ENCODE results near the gene PLEKHG5. TPM values are rescaled to one million over a fixed set of nuclear protein-coding genes. Genes with fewer than 3 reads are reported as not detected.
"Not testable (repeated sequence)": the region's sequence is repeated elsewhere in the genome, so short reads cannot be mapped to it uniquely, and the experiment has no call there.

Gene PLEKHG5
- total and polyA plus RNA-seq, 2 donors (not counting 1 experiment from before 2014, with no cell fraction given): 0.42 to 3.3 TPM

GRCh38 chr1:6495041-6495441 lies 3.6 kb upstream of the PLEKHG5 start:
- Histone ChIP-seq H3K27me3 (ENCODE audit: control insufficient read depth, insufficient read depth, low read length) (peaks cover 14% of the 10 kb centered on the region), H4K20me1 (ENCODE audit: control insufficient read depth, extremely low read depth, insufficient read depth, low read length) (no peaks in the 10 kb centered on the region), H3K27ac (ENCODE audit: insufficient read depth, low read length) (no peak overlapping the region), H2AFZ (ENCODE audit: low read length) (no peak overlapping the region), H3K4me1 (ENCODE audit: control insufficient read depth, extremely low read depth, insufficient read depth, low read length) (no peaks in the 10 kb centered on the region), H3K9ac (ENCODE audit: insufficient read depth, low read length) (no peak overlapping the region), H3K4me2 (ENCODE audit: extremely low read depth, insufficient read depth, low read length) (no peak overlapping the region), H3K36me3 (ENCODE audit: control insufficient read depth, insufficient read depth, low read length) (no peaks in the 10 kb centered on the region), H3K4me3 (replicated peaks in 1 of 4; ENCODE audit: control extremely low read depth in 1 of 4, insufficient read depth in 1 of 4, low read depth in 3 of 4, low read length in 4 of 4) (no peak overlapping the region), H3K9me3 (ENCODE audit: control insufficient read depth, insufficient read depth, low read depth, low read length) (no peaks in the 10 kb centered on the region), H3K79me2 (ENCODE audit: control insufficient read depth, insufficient read depth, low read length) (no peaks in the 10 kb centered on the region)
- TF ChIP-seq EZH2 (IDR thresholded peaks at IDR 0.05; ENCODE audit: low read length, missing control alignments) (no peak), CTCF (conservative IDR thresholded peaks at IDR 0.05 in 1 of 2, IDR thresholded peaks at IDR 0.05 in 1 of 2; ENCODE audit: low read depth in 1 of 2, low read length in 2 of 2) (no peak)
- DNase-seq (ENCODE audit: low read depth in 2 of 2): no peak

- TF ChIP-seq EZH2 (IDR thresholded peaks at IDR 0.05; ENCODE audit: low read length, missing control alignments) (no peak), CTCF (conservative IDR thresholded peaks at IDR 0.05 in 1 of 2, IDR thresholded peaks at IDR 0.05 in 1 of 2; ENCODE audit: low read depth in 1 of 2, low read length in 2 of 2) (no peak)
- Histone ChIP-seq H3K4me1 (ENCODE audit: control insufficient read depth, extremely low read depth, insufficient read depth, low read length) (no peaks in the 10 kb centered on the region), H3K9me3 (ENCODE audit: control insufficient read depth, insufficient read depth, low read depth, low read length) (no peaks in the 10 kb centered on the region), H3K79me2 (ENCODE audit: control insufficient read depth, insufficient read depth, low read length) (no peaks in the 10 kb centered on the region), H3K36me3 (ENCODE audit: control insufficient read depth, insufficient read depth, low read length) (no peaks in the 10 kb centered on the region), H3K4me3 (replicated peaks in 1 of 4; ENCODE audit: control extremely low read depth in 1 of 4, insufficient read depth in 1 of 4, low read depth in 3 of 4, low read length in 4 of 4) (no peak overlapping the region), H4K20me1 (ENCODE audit: control insufficient read depth, extremely low read depth, insufficient read depth, low read length) (no peaks in the 10 kb centered on the region), H3K27me3 (ENCODE audit: control insufficient read depth, insufficient read depth, low read length) (peaks cover 14% of the 10 kb centered on the region), H3K27ac (ENCODE audit: insufficient read depth, low read length) (no peak overlapping the region), H2AFZ (ENCODE audit: low read length) (no peak overlapping the region), H3K4me2 (ENCODE audit: extremely low read depth, insufficient read depth, low read length) (no peak overlapping the region), H3K9ac (ENCODE audit: insufficient read depth, low read length) (no peak overlapping the region)
- DNase-seq (ENCODE audit: low read depth in 2 of 2): no peak
Measured at GRCh38 chr1:6494627-6495026, 3.2 kb upstream of the PLEKHG5 start.

- not testable (repeated sequence) for H3K36me3 ChIP-seq (ENCODE audit: control insufficient read depth, insufficient read depth, low read length); H3K79me2 ChIP-seq (ENCODE audit: control insufficient read depth, insufficient read depth, low read length); DNase-seq (ENCODE audit: low read depth in 2 of 2); H3K9me3 ChIP-seq (ENCODE audit: control insufficient read depth, insufficient read depth, low read depth, low read length); H3K4me1 ChIP-seq (ENCODE audit: control insufficient read depth, extremely low read depth, insufficient read depth, low read length); H3K9ac ChIP-seq (ENCODE audit: insufficient read depth, low read length); H3K4me2 ChIP-seq (ENCODE audit: extremely low read depth, insufficient read depth, low read length); H3K27ac ChIP-seq (ENCODE audit: insufficient read depth, low read length); H3K4me3 ChIP-seq (replicated peaks in 1 of 4; ENCODE audit: control extremely low read depth in 1 of 4, insufficient read depth in 1 of 4, low read depth in 3 of 4, low read length in 4 of 4); H4K20me1 ChIP-seq (ENCODE audit: control insufficient read depth, extremely low read depth, insufficient read depth, low read length); H2AFZ ChIP-seq (ENCODE audit: low read length)
- H3K27me3 ChIP-seq (ENCODE audit: control insufficient read depth, insufficient read depth, low read length): peaks cover 14% of the 10 kb centered on the region
Measured at GRCh38 chr1:6493834-6494223, 2.4 kb upstream of the PLEKHG5 start.
